OCI-LY7 (cell line): Measurements from ENCODE around the gene PPP3CA. TPM values are rescaled to one million over a fixed set of nuclear protein-coding genes. Genes with fewer than 3 reads are reported as not detected.

Experiments used
- BruUV-seq: library from RNA; stranded (reverse); fragments of 400-500 nt; replicated peaks from 2 replicates; lab custom pipeline; 2021; lab: Mats Ljungman, UMichigan
- CTCF ChIA-PET: fragments of 300-600 bp; sonication (Branson Sonifier 250); formaldehyde crosslinking; loops from one replicate; lab custom pipeline; 2022; ENCODE audit warnings: antibody characterized with exemption; ENCODE audit not compliant: unreplicated experiment; lab: Charles Lee
- POLR2A ChIA-PET: fragments of 300-600 bp; sonication (Branson Sonifier 250); formaldehyde crosslinking; loops from one replicate; lab custom pipeline; 2022; ENCODE audit warnings: antibody characterized with exemption; lab: Charles Lee
- DNase-seq: peaks from one replicate; pipeline ENCODE4 v3.0.0-alpha.2; 2015; ENCODE audit warnings: low spot score
- H2AFZ ChIP-seq: fragments of 200-600 bp; sonication (generic), shearing (Covaris generic); 2 replicates; pipeline ENCODE4 v1.6.1; 2014; ENCODE audit warnings: mild to moderate bottlenecking, antibody characterized with exemption, low read length, moderate library complexity
- H3K27ac ChIP-seq: fragments of 200-600 bp; sonication (generic); 2 replicates; pipeline ENCODE4 v1.5.1; 2014; ENCODE audit warnings: mixed run types, low read depth, mild to moderate bottlenecking, moderate library complexity, low read length, inconsistent platforms; ENCODE audit not compliant: poor library complexity, severe bottlenecking
- H3K36me3 ChIP-seq: fragments of 200-600 bp; sonication (generic); 2 replicates; pipeline ENCODE4 v1.6.1; 2014; ENCODE audit warnings: mild to moderate bottlenecking, antibody characterized with exemption, low read length, moderate library complexity, mixed read lengths; ENCODE audit not compliant: insufficient read depth
- H3K4me1 ChIP-seq: fragments of 200-600 bp; sonication (generic); 2 replicates; pipeline ENCODE4 v1.5.1; 2014; ENCODE audit warnings: mild to moderate bottlenecking, low read length; ENCODE audit not compliant: insufficient read depth, poor library complexity, severe bottlenecking
- H3K4me2 ChIP-seq: fragments of 200-600 bp; sonication (generic); 2 replicates; pipeline ENCODE4 v1.6.1; 2014; ENCODE audit warnings: mild to moderate bottlenecking, low read length
- H3K4me3 ChIP-seq: fragments of 200-600 bp; sonication (generic); 2 replicates; pipeline ENCODE4 v1.5.1; 2014; ENCODE audit warnings: mild to moderate bottlenecking, low read depth, low read length; ENCODE audit not compliant: poor library complexity, severe bottlenecking
- H3K79me2 ChIP-seq: fragments of 200-600 bp; sonication (generic); 2 replicates; pipeline ENCODE4 v1.6.1; 2016; ENCODE audit warnings: low read depth, mild to moderate bottlenecking, low read length, moderate library complexity, mixed read lengths; ENCODE audit not compliant: insufficient read depth
- H3K9me2 ChIP-seq: fragments of 200-600 bp; sonication (generic); 2 replicates; pipeline ENCODE4 v1.6.1; 2016; ENCODE audit warnings: mild to moderate bottlenecking, low read length, mixed read lengths; ENCODE audit not compliant: insufficient read depth
- H3K9me3 ChIP-seq: fragments of 200-600 bp; sonication (generic); 2 replicates; pipeline ENCODE4 v1.6.1; 2014; ENCODE audit warnings: mild to moderate bottlenecking, mixed run types, low read length, mixed read lengths
- H4K20me1 ChIP-seq: fragments of 200-600 bp; sonication (generic); 2 replicates; pipeline ENCODE4 v1.6.1; 2014; ENCODE audit warnings: mild to moderate bottlenecking, antibody characterized with exemption, low read length, moderate library complexity, mixed read lengths; ENCODE audit not compliant: insufficient read depth
- CTCF ChIP-seq: fragments of 200-600 bp; sonication (generic); conservative IDR thresholded peaks from 2 replicates; pipeline ENCODE4 v1.5.1; 2014; ENCODE audit warnings: mild to moderate bottlenecking, antibody characterized with exemption, low read length, moderate library complexity, mixed read lengths
- EZH2phosphoT487 ChIP-seq: fragments of 200-600 bp; sonication (generic); IDR thresholded peaks from 2 replicates; pipeline ENCODE4 v1.6.1; 2018; ENCODE audit warnings: low read depth, borderline replicate concordance, mild to moderate bottlenecking, mixed run types, antibody characterized with exemption, low read length, moderate library complexity, mixed read lengths
- intact Hi-C: fragments of 100-400 bp; cut with micrococcal nuclease; formaldehyde crosslinking; loops from one replicate; pipeline ENCODE4 v1.10.0; 2022; ENCODE audit not compliant: unreplicated experiment
- microRNA-seq: library from miRNA; unstranded; fragments of <30 nt; microRNA quantifications from one replicate; pipeline ENCODE4 v1.2.0, GENCODE V29; 2022; ENCODE audit warnings: borderline replicate concordance
- small RNA-seq: library from RNA; depleted of rRNA; stranded (forward); fragments of <200 nt; gene quantifications from one replicate; pipeline ENCODE3, GENCODE V24; 2014
- total RNA-seq, 2 experiments: library from RNA; depleted of rRNA in 1 of 2; stranded (reverse); fragments of >200 nt in 1 of 2; shearing (Covaris generic) in 1 of 2; gene quantifications; 2 replicates each; pipeline ENCODE4 v1.2.3, GENCODE V29; 2014 to 2022

Gene PPP3CA
- total RNA-seq, 2 experiments from 2014 or later: 9.2 to 13.6 TPM

- intact Hi-C loops: no loop called here
- BruUV-seq: no TSS peak
- Histone ChIP-seq H3K79me2 (no peaks in the 10 kb centered on the region), H4K20me1 (no peaks in the 10 kb centered on the region), H3K9me3 (no peaks in the 10 kb centered on the region), H3K9me2 (no peaks in the 10 kb centered on the region; the same call in 1 of the 2 replicates), H2AFZ (no peak overlapping the region), H3K36me3 (no peaks in the 10 kb centered on the region), H3K4me2 (no peak overlapping the region), H3K4me3 (no peak overlapping the region), H3K4me1 (no peaks in the 10 kb centered on the region), H3K27ac (no peak overlapping the region)
- CTCF ChIA-PET: no interaction called here
- TF ChIP-seq EZH2phosphoT487 (no peak), CTCF (no peak)
- DNase-seq: no peak
- POLR2A ChIA-PET: interaction anchor here (1.1 kb wide), 1 partner anchor 11 kb away, joined by 4 read pairs; no protein-coding TSS in a partner anchor
Measured at GRCh38 chr4:100977746-100978397, 369.5 kb downstream of the PPP3CA start.

- Histone ChIP-seq H4K20me1 (no peaks in the 10 kb centered on the region), H3K9me2 (no peaks in the 10 kb centered on the region; the same call in 1 of the 2 replicates), H2AFZ (no peak overlapping the region), H3K9me3 (no peaks in the 10 kb centered on the region), H3K4me2 (no peak overlapping the region), H3K27ac (no peak overlapping the region), H3K4me3 (no peak overlapping the region), H3K79me2 (no peaks in the 10 kb centered on the region), H3K4me1 (no peaks in the 10 kb centered on the region), H3K36me3 (no peaks in the 10 kb centered on the region)
- intact Hi-C loops: no loop called here
- POLR2A ChIA-PET: interaction anchor here (0.8 to 1.1 kb wide), 2 partner anchors 10 to 385 kb away, joined by 3 to 4 read pairs; no protein-coding TSS in a partner anchor
- TF ChIP-seq EZH2phosphoT487 (no peak), CTCF (no peak)
- no peak for DNase-seq
- no TSS peak for BruUV-seq
- CTCF ChIA-PET: no interaction called here
Measured at GRCh38 chr4:100977274-100977673, 370.1 kb downstream of the PPP3CA start.

Small RNAs within 50 kb of the gene (microRNA-seq; reads per million reads assigned to microRNA genes)
- 9.1 reads per million, percentile 11 among the genes with 10 or more reads in this experiment for gene MIR1255A
- not detected for gene MIR8066

Small RNAs within 50 kb of the gene (small RNA-seq; reads per million reads assigned to genes)
- gene MIR1255A (not detected), gene MIR8066 (not detected)
